OCI-M2 (cell line): ENCODE measurements around the gene C4orf50.
"Not testable (repeated sequence)": the region's sequence is repeated elsewhere in the genome, so short reads cannot be mapped to it uniquely, and the experiment has no call there.

Experiments
- DNase-seq: peaks from one replicate; lab custom pipeline; 2025; ENCODE audit not compliant: unreplicated experiment; lab: John Stamatoyannopoulos, UW

Gene C4orf50

GRCh38 chr4:5995901-5996623, 22.2 kb downstream of the C4orf50 start:
- DNase-seq: no peak

GRCh38 chr4:5993876-5994811, 24.1 kb downstream of the C4orf50 start:
- DNase-seq: no peak

- not testable (repeated sequence) for DNase-seq
Measured at GRCh38 chr4:5993346-5993745, 24.9 kb downstream of the C4orf50 start.

GRCh38 chr4:5992828-5993321, 25.4 kb downstream of the C4orf50 start:
- DNase-seq: no peak

- DNase-seq: no peak
Measured at GRCh38 chr4:5992171-5992827, 25.9 kb downstream of the C4orf50 start.

- DNase-seq: no peak
Measured at GRCh38 chr4:5991405-5991804, 26.8 kb downstream of the C4orf50 start.

GRCh38 chr4:5990446-5991160, 27.6 kb downstream of the C4orf50 start:
- DNase-seq: no peak

- DNase-seq: no peak
Measured at GRCh38 chr4:5989236-5990225, 28.7 kb downstream of the C4orf50 start.

- DNase-seq: no peak
Measured at GRCh38 chr4:5988086-5988845, 30.0 kb downstream of the C4orf50 start.

GRCh38 chr4:5984843-5985242, 33.4 kb downstream of the C4orf50 start:
- DNase-seq: no peak

GRCh38 chr4:5982156-5982973, 35.9 kb downstream of the C4orf50 start:
- no peak for DNase-seq

GRCh38 chr4:5980436-5981155, 37.6 kb downstream of the C4orf50 start:
- no peak for DNase-seq

- DNase-seq: no peak
Measured at GRCh38 chr4:5979981-5980380, 38.2 kb downstream of the C4orf50 start.

- DNase-seq: no peak
Measured at GRCh38 chr4:5976921-5977320, 41.3 kb downstream of the C4orf50 start.

GRCh38 chr4:5976431-5976830, 41.8 kb downstream of the C4orf50 start:
- no peak for DNase-seq

- no peak for DNase-seq
Measured at GRCh38 chr4:5974321-5974720, 43.9 kb downstream of the C4orf50 start.

- DNase-seq: no peak
Measured at GRCh38 chr4:5973486-5974220, 44.6 kb downstream of the C4orf50 start.
